Esophagus squamous epithelium (tissue), 4 donors: ENCODE measurements around the gene LMAN2L.

Source experiments
- CTCF ChIP-seq, 6 experiments: fragments of 450-650 bp in 4 of 6; fragments of 200-600 bp in 2 of 6; sonication (generic) in 2 of 6; IDR thresholded peaks; one replicate each; pipeline ENCODE4 v1.5.1; 2016 to 2019; ENCODE audit warnings: antibody characterized with exemption in 6 of 6, mild to moderate bottlenecking in 4 of 6, moderate library complexity in 4 of 6
- POLR2A ChIP-seq, 4 donors: fragments of 450-650 bp; IDR thresholded peaks; one replicate each; pipeline ENCODE4 v1.6.1; 2017; ENCODE audit warnings: antibody characterized with exemption in 4 of 4, mild to moderate bottlenecking in 4 of 4, moderate library complexity in 3 of 4

GRCh38 chr2:96689431-96689991 lies 50.4 kb downstream of the LMAN2L start:
- TF ChIP-seq CTCF (IDR thresholded peaks at IDR 0.05): no peak
- TF ChIP-seq POLR2A (IDR thresholded peaks at IDR 0.05): no peak
